ENCODE results near the gene ASRGL1. TPM values are rescaled to one million over a fixed set of nuclear protein-coding genes. Genes with fewer than 3 reads are reported as not detected.
"Not testable (repeated sequence)": the region's sequence is repeated elsewhere in the genome, so short reads cannot be mapped to it uniquely, and the experiment has no call there.

ASRGL1 gene
- total RNA-seq, 4 donors from 2014 or later = 10.9 to 133 (median 30.0) TPM

DNA sequence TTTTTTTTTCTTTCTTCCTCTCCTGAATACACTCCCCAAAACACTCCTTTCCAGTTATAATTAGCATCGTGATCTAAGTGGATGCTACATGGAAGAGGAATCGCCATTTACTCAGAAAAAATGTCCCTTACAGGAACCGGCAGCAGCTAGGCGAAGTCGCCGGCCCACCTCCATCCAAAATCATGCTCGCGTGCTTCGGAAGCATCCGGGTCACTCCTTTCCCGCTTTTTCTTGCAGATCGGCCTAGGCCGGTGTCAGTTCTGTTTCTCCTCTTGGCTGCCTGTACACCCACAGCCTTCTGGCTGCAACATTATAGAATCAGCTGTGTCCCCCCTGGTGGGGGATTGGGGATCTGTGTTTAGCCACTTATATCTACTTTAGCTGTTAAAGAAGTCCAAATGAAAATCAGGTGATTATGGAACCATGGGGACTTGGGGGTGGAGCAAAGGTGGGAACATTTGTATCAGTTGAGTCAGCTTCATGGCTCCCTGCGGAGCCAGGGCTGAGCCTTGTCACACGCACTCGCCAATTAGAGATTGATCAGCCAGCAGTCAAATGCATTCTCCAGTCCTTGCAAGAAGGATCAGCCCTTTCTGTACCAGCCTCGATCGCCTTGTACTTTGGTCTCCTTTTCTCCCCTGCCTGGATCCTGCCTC, 36.3 kb downstream of the ASRGL1 start:
- H3K4me3 ChIP-seq = no peak overlapping the region
- H3K27me3 ChIP-seq = no peaks in the 10 kb centered on the region
- no peak for TF ChIP-seq POLR2A (IDR thresholded peaks at IDR 0.05)
- TF ChIP-seq, protein P1, sequence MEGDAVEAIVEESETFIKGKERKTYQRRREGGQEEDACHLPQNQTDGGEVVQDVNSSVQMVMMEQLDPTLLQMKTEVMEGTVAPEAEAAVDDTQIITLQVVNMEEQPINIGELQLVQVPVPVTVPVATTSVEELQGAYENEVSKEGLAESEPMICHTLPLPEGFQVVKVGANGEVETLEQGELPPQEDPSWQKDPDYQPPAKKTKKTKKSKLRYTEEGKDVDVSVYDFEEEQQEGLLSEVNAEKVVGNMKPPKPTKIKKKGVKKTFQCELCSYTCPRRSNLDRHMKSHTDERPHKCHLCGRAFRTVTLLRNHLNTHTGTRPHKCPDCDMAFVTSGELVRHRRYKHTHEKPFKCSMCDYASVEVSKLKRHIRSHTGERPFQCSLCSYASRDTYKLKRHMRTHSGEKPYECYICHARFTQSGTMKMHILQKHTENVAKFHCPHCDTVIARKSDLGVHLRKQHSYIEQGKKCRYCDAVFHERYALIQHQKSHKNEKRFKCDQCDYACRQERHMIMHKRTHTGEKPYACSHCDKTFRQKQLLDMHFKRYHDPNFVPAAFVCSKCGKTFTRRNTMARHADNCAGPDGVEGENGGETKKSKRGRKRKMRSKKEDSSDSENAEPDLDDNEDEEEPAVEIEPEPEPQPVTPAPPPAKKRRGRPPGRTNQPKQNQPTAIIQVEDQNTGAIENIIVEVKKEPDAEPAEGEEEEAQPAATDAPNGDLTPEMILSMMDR (IDR thresholded peaks at IDR 0.05) = no peak
- DNase-seq = no peak
- H3K27ac ChIP-seq = no peak overlapping the region
- no peaks in the 10 kb centered on the region for H3K9me3 ChIP-seq
- H3K36me3 ChIP-seq = no peaks in the 10 kb centered on the region
- H3K4me1 ChIP-seq = no peaks in the 10 kb centered on the region
- intact Hi-C loops (cut with DNase I; ENCODE audit: low total_unique reads) = no loop called here

DNA sequence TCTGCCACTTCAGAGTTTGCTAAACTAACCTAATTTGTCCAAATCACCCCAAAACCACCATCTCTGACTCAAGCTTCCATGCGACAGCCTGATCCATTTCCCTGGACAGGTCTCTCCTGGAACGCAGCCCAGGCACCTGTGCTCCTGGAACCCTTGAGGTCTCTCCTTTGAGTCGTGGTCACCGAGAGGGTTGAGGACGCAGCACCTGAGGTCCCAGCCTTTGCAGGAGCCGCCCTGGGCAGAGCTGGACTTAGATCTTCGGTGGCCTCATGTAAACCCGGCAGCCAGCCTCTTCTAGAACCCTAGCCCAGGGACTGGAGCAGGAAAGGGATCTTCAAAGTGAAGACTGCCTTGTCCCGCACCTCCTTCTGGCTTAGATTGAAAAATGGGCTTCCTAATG, 37.6 kb downstream of the ASRGL1 start:
- no peaks in the 10 kb centered on the region for H3K9me3 ChIP-seq
- no peaks in the 10 kb centered on the region for H3K4me1 ChIP-seq
- no peak for TF ChIP-seq POLR2A (IDR thresholded peaks at IDR 0.05)
- TF ChIP-seq, protein P1 (IDR thresholded peaks at IDR 0.05) = no peak
- no peak for DNase-seq
- intact Hi-C loops (cut with DNase I; ENCODE audit: low total_unique reads) = no loop called here
- no peak overlapping the region for H3K4me3 ChIP-seq
- H3K27ac ChIP-seq = no peak overlapping the region
- H3K36me3 ChIP-seq = no peaks in the 10 kb centered on the region
- H3K27me3 ChIP-seq = no peaks in the 10 kb centered on the region

DNA sequence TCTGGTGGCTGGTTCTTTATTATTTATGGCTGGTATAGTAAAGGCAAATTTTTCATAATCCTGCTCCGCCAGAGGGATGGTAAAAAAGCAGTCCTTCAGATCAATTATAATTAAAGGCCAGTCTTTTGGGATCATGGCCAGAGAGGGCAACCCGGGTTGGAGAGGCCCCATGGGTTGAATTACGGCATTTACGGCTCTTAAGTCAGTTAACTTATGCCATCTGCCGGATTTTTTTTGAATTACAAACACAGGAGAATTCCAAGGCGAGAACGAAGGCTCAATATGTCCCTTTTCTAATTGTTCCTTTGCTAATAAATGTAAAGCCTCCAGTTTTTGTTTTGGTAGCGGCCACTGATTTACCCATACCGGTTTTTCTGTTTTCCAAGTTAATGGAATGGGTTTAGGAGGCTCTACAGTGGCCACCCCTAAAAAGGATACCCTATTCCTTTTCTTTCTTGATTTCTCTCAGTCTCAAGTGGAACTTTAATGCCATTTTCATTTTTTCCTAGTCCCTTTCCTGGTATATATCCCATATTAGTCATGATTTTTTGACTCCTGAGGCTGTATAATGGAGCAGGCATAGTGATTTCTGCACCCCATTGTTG, 41.3 kb downstream of the ASRGL1 start:
- H3K27ac ChIP-seq; H3K36me3 ChIP-seq; DNase-seq; H3K4me3 ChIP-seq; intact Hi-C loops (cut with DNase I; ENCODE audit: low total_unique reads); H3K4me1 ChIP-seq; H3K9me3 ChIP-seq; H3K27me3 ChIP-seq: not testable (repeated sequence)
- TF ChIP-seq, protein P1 (IDR thresholded peaks at IDR 0.05) = peak; percentile 45 to 58 (median 52)

DNA sequence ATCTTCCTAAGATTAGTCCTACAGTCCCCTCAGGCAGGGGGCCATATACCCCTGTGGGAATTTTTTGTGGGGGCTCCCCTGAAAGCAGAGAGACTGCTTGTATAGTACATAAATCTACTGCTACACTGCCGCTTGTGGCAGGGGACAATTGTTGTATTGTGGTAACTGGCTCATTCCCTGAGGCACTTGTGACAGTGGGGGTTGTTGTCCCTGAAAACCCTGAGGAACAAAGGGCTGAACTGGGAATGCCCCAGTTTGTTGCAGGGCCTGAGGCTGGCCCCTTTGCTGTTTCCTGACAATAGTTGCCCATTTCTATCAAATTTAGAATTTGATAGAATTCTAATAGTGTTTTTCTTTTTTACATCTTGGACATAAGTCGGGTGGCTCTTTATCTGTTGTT, 42.3 kb downstream of the ASRGL1 start:
- DNase-seq; H3K9me3 ChIP-seq; H3K27ac ChIP-seq; H3K27me3 ChIP-seq; intact Hi-C loops (cut with DNase I; ENCODE audit: low total_unique reads); H3K4me1 ChIP-seq; H3K4me3 ChIP-seq; H3K36me3 ChIP-seq: not testable (repeated sequence)

DNA sequence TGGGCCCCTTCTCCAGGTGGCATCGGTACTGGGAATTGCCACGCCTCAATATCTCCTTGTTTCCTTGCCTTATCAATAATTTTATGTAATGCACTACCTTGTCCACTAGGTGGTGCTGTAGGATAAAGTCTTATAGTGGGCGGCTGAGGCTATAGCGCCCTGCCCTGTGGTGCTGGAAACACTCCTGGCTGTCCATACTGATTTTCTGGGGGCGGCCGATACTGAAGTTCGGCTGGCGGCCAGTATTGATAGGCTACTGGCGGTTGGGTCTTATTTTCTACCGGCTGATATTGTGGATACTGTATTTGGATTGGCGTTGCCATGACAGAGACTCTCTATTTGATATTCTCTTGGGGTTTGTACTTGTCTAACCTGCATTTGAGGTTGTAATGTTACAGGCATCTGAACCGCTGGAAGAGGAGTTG, 43.6 kb downstream of the ASRGL1 start:
- not testable (repeated sequence) for H3K36me3 ChIP-seq, H3K4me3 ChIP-seq, H3K27me3 ChIP-seq, H3K27ac ChIP-seq, H3K9me3 ChIP-seq, H3K4me1 ChIP-seq
- TF ChIP-seq, protein P1 (IDR thresholded peaks at IDR 0.05) = peak; percentile 76 to 84 (median 82)
- peak; percentile 50 to 51 for DNase-seq
- intact Hi-C loops (cut with DNase I; ENCODE audit: low total_unique reads) = loop anchor here (10.0 kb wide), 1 partner anchor 314 kb away; no protein-coding TSS in a partner anchor

All from uterus (tissue), 4 donors.